Activated naive CD4-positive, alpha-beta T cell treated with anti-CD3 and anti-CD28 coated beads for 36 hours (primary cell): Measurements from ENCODE around the gene UBALD2. TPM values are rescaled to one million over a fixed set of nuclear protein-coding genes. Genes with fewer than 3 reads are reported as not detected.
"Not testable (repeated sequence)": the region's sequence is repeated elsewhere in the genome, so short reads cannot be mapped to it uniquely, and the experiment has no call there.

Experiments used
- CTCF ChIA-PET: fragments of 350-600 bp; sonication (Branson Sonifier 250); formaldehyde crosslinking; loops from one replicate; lab custom pipeline; 2021; ENCODE audit warnings: antibody characterized with exemption; lab: Charles Lee
- DNase-seq: peaks from one replicate; pipeline ENCODE4 v3.0.0-alpha.2; 2020
- H3K27ac Mint-ChIP-seq: one replicate; pipeline ENCODE4 v1.8.0; 2021; ENCODE audit warnings: mild to moderate bottlenecking, mixed read lengths
- H3K27me3 Mint-ChIP-seq: one replicate; pipeline ENCODE4 v1.8.0; 2021; ENCODE audit warnings: low read depth, mixed read lengths
- H3K36me3 Mint-ChIP-seq: one replicate; pipeline ENCODE4 v1.8.0; 2021; ENCODE audit warnings: low read depth, mixed read lengths
- H3K4me1 Mint-ChIP-seq: one replicate; pipeline ENCODE4 v1.8.0; 2021; ENCODE audit warnings: low read depth, mixed read lengths
- H3K4me3 Mint-ChIP-seq: one replicate; pipeline ENCODE4 v1.8.0; 2021; ENCODE audit warnings: mild to moderate bottlenecking, moderate library complexity, mixed read lengths
- H3K9me3 Mint-ChIP-seq: one replicate; pipeline ENCODE4 v1.8.0; 2021; ENCODE audit warnings: mixed read lengths
- intact Hi-C: fragments of 100-400 bp; cut with micrococcal nuclease; formaldehyde crosslinking; loops from one replicate; pipeline ENCODE4 v1.15.1; 2023
- total RNA-seq, 2 experiments: library from RNA; stranded (reverse); gene quantifications; one replicate each; pipeline ENCODE4 v1.2.3, GENCODE V29; 2021

UBALD2 gene
- 100 to 1,000 TPM; 467 to 472 TPM for total RNA-seq

GRCh38 chr17:76264755-76265623 is at the start of gene UBALD2:
TSS of gene UBALD2 (plus strand) at chr17:76265348. CDS start at chr17:76265506, 158 bp downstream.
- Mint-ChIP-seq H3K4me1 (peaks cover 48% of the 10 kb centered on the region), H3K4me3 (peak within 1 kb of the TSS; percentile 88), H3K36me3 (peaks cover 40% of the 10 kb centered on the region), H3K27me3 (no peaks in the 10 kb centered on the region), H3K27ac (peak within 1 kb of the TSS; percentile 100), H3K9me3 (no peaks in the 10 kb centered on the region)
- peak; percentile 99 for DNase-seq
- intact Hi-C loops, result loop anchor here (1.0 to 10.0 kb wide), 10 partner anchors 7 to 1230 kb away; partner anchors contain the start of genes MFSD11 and SRSF2
- CTCF ChIA-PET, result interaction anchor here (0.7 to 4.0 kb wide), 9 partner anchors 7 to 86 kb away, joined by 3 to 24 read pairs (median 3); no protein-coding TSS in a partner anchor

- Mint-ChIP-seq H3K4me3 (no peak overlapping the region), H3K27me3 (no peaks in the 10 kb centered on the region), H3K27ac (no peak overlapping the region), H3K9me3 (no peaks in the 10 kb centered on the region), H3K4me1 (peaks cover 70% of the 10 kb centered on the region), H3K36me3 (peaks cover 8% of the 10 kb centered on the region)
- intact Hi-C loops, result no loop called here
- DNase-seq, result no peak
- CTCF ChIA-PET, result interaction anchor here (0.9 to 3.1 kb wide), 7 partner anchors 15 to 92 kb away, joined by 3 to 10 read pairs (median 3); no protein-coding TSS in a partner anchor
Measured at GRCh38 chr17:76217081-76217480, 48.1 kb upstream of the UBALD2 start.

- intact Hi-C loops, result loop anchor here (1.0 to 2.0 kb wide), 3 partner anchors 19 to 40 kb away; no protein-coding TSS in a partner anchor
Measured at GRCh38 chr17:76219670-76220383, 45.3 kb upstream of the UBALD2 start.

GRCh38 chr17:76223802-76224201 is 41.3 kb upstream of the UBALD2 start:
- Mint-ChIP-seq H3K4me3 (no peak overlapping the region), H3K27me3 (no peaks in the 10 kb centered on the region), H3K4me1 (peaks cover 35% of the 10 kb centered on the region), H3K27ac (no peak overlapping the region), H3K9me3 (no peaks in the 10 kb centered on the region), H3K36me3 (peaks cover 7% of the 10 kb centered on the region)
- DNase-seq, result no peak
- CTCF ChIA-PET, result no interaction called here
- intact Hi-C loops, result no loop called here

More at GRCh38 chr17:76219670-76220383, 45.3 kb upstream of the UBALD2 start:
- no peak for DNase-seq
- H3K4me3 Mint-ChIP-seq, result peak overlapping the region; percentile 24
- H3K27me3 Mint-ChIP-seq, result no peaks in the 10 kb centered on the region
- H3K27ac Mint-ChIP-seq, result peak overlapping the region; percentile 44
- CTCF ChIA-PET, result interaction anchor here (0.6 kb wide), 1 partner anchor 95 kb away, joined by 3 read pairs; no protein-coding TSS in a partner anchor
- H3K9me3 Mint-ChIP-seq, result no peaks in the 10 kb centered on the region
- peaks cover 58% of the 10 kb centered on the region for H3K4me1 Mint-ChIP-seq
- peaks cover 6% of the 10 kb centered on the region for H3K36me3 Mint-ChIP-seq

- peaks cover 16% of the 10 kb centered on the region for H3K36me3 Mint-ChIP-seq
- H3K27me3 Mint-ChIP-seq, H3K27ac Mint-ChIP-seq, H3K4me3 Mint-ChIP-seq, intact Hi-C loops, H3K9me3 Mint-ChIP-seq, DNase-seq: not testable (repeated sequence)
- CTCF ChIA-PET, result interaction anchor here (1.2 kb wide), 1 partner anchor 12 kb away, joined by 3 read pairs; no protein-coding TSS in a partner anchor
- H3K4me1 Mint-ChIP-seq, result peaks cover 35% of the 10 kb centered on the region
Measured at GRCh38 chr17:76225373-76226086, 39.6 kb upstream of the UBALD2 start.

- Mint-ChIP-seq H3K36me3 (peaks cover 14% of the 10 kb centered on the region), H3K4me1 (peaks cover 30% of the 10 kb centered on the region)
- H3K4me3 Mint-ChIP-seq, CTCF ChIA-PET, H3K27me3 Mint-ChIP-seq, H3K9me3 Mint-ChIP-seq, DNase-seq, H3K27ac Mint-ChIP-seq, intact Hi-C loops: not testable (repeated sequence)
Measured at GRCh38 chr17:76226749-76227148, 38.4 kb upstream of the UBALD2 start.

GRCh38 chr17:76232342-76232741 is 32.8 kb upstream of the UBALD2 start:
- intact Hi-C loops, result no loop called here
- no peak for DNase-seq
- Mint-ChIP-seq H3K27ac (no peak overlapping the region), H3K9me3 (peaks cover 2% of the 10 kb centered on the region), H3K36me3 (peaks cover 18% of the 10 kb centered on the region), H3K4me3 (no peak overlapping the region), H3K4me1 (peaks cover 55% of the 10 kb centered on the region), H3K27me3 (no peaks in the 10 kb centered on the region)
- CTCF ChIA-PET, result interaction anchor here (0.6 to 0.8 kb wide), 2 partner anchors 31 to 881 kb away, joined by 4 to 5 read pairs; no protein-coding TSS in a partner anchor

- intact Hi-C loops, result no loop called here
- Mint-ChIP-seq H3K4me3 (no peak overlapping the region), H3K36me3 (peaks cover 18% of the 10 kb centered on the region), H3K27me3 (no peaks in the 10 kb centered on the region), H3K9me3 (peaks cover 2% of the 10 kb centered on the region), H3K4me1 (peaks cover 63% of the 10 kb centered on the region), H3K27ac (no peak overlapping the region)
- CTCF ChIA-PET, result interaction anchor here (0.7 to 1.1 kb wide), 2 partner anchors 12 to 33 kb away, joined by 4 read pairs; no protein-coding TSS in a partner anchor
- no peak for DNase-seq
Measured at GRCh38 chr17:76233588-76234353, 31.4 kb upstream of the UBALD2 start.

- peak overlapping the region; percentile 24 for H3K27ac Mint-ChIP-seq
- H3K4me1 Mint-ChIP-seq, result peaks cover 64% of the 10 kb centered on the region
- H3K9me3 Mint-ChIP-seq, result peaks cover 2% of the 10 kb centered on the region
- H3K36me3 Mint-ChIP-seq, result peaks cover 16% of the 10 kb centered on the region
- intact Hi-C loops, result no loop called here
- H3K4me3 Mint-ChIP-seq, result no peak overlapping the region
- CTCF ChIA-PET, result interaction anchor here (1.1 kb wide), 1 partner anchor 12 kb away, joined by 4 read pairs; no protein-coding TSS in a partner anchor
- H3K27me3 Mint-ChIP-seq, result no peaks in the 10 kb centered on the region
- DNase-seq, result no peak
Measured at GRCh38 chr17:76234354-76234679, 30.8 kb upstream of the UBALD2 start.

- no peak overlapping the region for H3K27ac Mint-ChIP-seq
- no peak overlapping the region for H3K4me3 Mint-ChIP-seq
- H3K9me3 Mint-ChIP-seq, result peaks cover 2% of the 10 kb centered on the region
- intact Hi-C loops, result no loop called here
- CTCF ChIA-PET, result no interaction called here
- no peaks in the 10 kb centered on the region for H3K27me3 Mint-ChIP-seq
- peaks cover 58% of the 10 kb centered on the region for H3K4me1 Mint-ChIP-seq
- H3K36me3 Mint-ChIP-seq, result peaks cover 11% of the 10 kb centered on the region
- DNase-seq, result no peak
Measured at GRCh38 chr17:76235883-76236282, 29.3 kb upstream of the UBALD2 start.

- DNase-seq, result no peak
- peaks cover 2% of the 10 kb centered on the region for H3K9me3 Mint-ChIP-seq
- H3K27me3 Mint-ChIP-seq, result no peaks in the 10 kb centered on the region
- CTCF ChIA-PET, result interaction anchor here (1.6 kb wide), 1 partner anchor 10 kb away, joined by 3 read pairs; no protein-coding TSS in a partner anchor
- peaks cover 64% of the 10 kb centered on the region for H3K4me1 Mint-ChIP-seq
- no peak overlapping the region for H3K4me3 Mint-ChIP-seq
- H3K36me3 Mint-ChIP-seq, result peaks cover 11% of the 10 kb centered on the region
- intact Hi-C loops, result loop anchor here (1.0 kb wide), 1 partner anchor 10 kb away; no protein-coding TSS in a partner anchor
- H3K27ac Mint-ChIP-seq, result no peak overlapping the region
Measured at GRCh38 chr17:76236603-76237002, 28.5 kb upstream of the UBALD2 start.
